Adrenal gland (tissue), 5 donors: ENCODE data around the gene LRRC71.

Source experiments
- POLR2A ChIP-seq, 2 donors: fragments of 450-650 bp; IDR thresholded peaks; one replicate each; pipeline ENCODE4 v1.6.1; 2017; ENCODE audit warnings: antibody characterized with exemption in 2 of 2, mild to moderate bottlenecking in 2 of 2, moderate library complexity in 1 of 2
- TF ChIP-seq, protein P1 (sequence below), 6 experiments: fragments of 450-650 bp in 4 of 6; fragments of 200-600 bp in 2 of 6; sonication (generic) in 1 of 6; IDR thresholded peaks; 1 replicate in 5 of 6; 2 replicates in 1 of 6; pipeline versions ENCODE4 v1.5.1 to v1.8.0; 2016 to 2021; ENCODE audit warnings: antibody characterized with exemption in 6 of 6, mild to moderate bottlenecking in 2 of 6, moderate library complexity in 1 of 6
- donor health status: DM: no; HTN: no; CAD: no.

DNA sequence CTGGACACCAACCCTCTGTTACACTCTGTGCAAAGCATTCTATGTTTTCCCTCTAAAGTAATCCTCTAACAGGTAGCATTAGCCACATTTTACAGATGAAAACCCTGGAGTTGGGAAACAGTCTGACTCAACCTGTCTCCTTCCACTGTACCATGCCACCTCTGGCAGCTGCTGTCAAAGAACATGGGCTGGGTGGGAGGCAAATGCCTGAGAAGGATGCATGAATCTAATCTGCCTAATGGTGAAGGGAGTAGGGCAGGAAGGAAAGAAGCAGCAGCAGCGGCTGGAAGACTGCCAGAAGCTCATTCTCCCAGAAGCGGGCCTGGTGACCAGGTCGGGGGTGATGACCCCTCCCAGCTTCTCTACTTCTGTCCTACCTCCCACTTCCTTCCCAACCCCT, 21.7 kb downstream of the LRRC71 start:
- TF ChIP-seq, protein P1, sequence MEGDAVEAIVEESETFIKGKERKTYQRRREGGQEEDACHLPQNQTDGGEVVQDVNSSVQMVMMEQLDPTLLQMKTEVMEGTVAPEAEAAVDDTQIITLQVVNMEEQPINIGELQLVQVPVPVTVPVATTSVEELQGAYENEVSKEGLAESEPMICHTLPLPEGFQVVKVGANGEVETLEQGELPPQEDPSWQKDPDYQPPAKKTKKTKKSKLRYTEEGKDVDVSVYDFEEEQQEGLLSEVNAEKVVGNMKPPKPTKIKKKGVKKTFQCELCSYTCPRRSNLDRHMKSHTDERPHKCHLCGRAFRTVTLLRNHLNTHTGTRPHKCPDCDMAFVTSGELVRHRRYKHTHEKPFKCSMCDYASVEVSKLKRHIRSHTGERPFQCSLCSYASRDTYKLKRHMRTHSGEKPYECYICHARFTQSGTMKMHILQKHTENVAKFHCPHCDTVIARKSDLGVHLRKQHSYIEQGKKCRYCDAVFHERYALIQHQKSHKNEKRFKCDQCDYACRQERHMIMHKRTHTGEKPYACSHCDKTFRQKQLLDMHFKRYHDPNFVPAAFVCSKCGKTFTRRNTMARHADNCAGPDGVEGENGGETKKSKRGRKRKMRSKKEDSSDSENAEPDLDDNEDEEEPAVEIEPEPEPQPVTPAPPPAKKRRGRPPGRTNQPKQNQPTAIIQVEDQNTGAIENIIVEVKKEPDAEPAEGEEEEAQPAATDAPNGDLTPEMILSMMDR (IDR thresholded peaks at IDR 0.05): no peak
- no peak for TF ChIP-seq POLR2A (IDR thresholded peaks at IDR 0.05)
